ENCODE measurements around the gene BMP7. TPM values are rescaled to one million over a fixed set of nuclear protein-coding genes. Genes with fewer than 3 reads are reported as not detected.

The BMP7 gene
- total RNA-seq, 1 donor from 2014 or later, result not detected

GRCh38 chr20:57215426-57215825 lies 51.0 kb downstream of the BMP7 start:
- Mint-ChIP-seq H3K4me1 (no peaks in the 10 kb centered on the region), H3K36me3 (ENCODE audit: low read depth) (no peaks in the 10 kb centered on the region), H3K4me3 (no peak overlapping the region), H3K9me3 (no peaks in the 10 kb centered on the region), H3K27ac (no peak overlapping the region), H3K27me3 (peaks cover 9% of the 10 kb centered on the region)
- no peak for TF ChIP-seq CTCF (IDR thresholded peaks at IDR 0.05)
- intact Hi-C loops (cut with micrococcal nuclease), result no loop called here
- POLR2A ChIA-PET, result no interaction called here
- CTCF ChIA-PET, result no interaction called here
- DNase-seq (no peak), ATAC-seq (ENCODE audit: low read depth) (no peak)

- no peak overlapping the region for H3K4me3 Mint-ChIP-seq
- H3K4me1 Mint-ChIP-seq, result no peaks in the 10 kb centered on the region
- ChIA-PET CTCF (no interaction called here), POLR2A (no interaction called here)
- H3K36me3 Mint-ChIP-seq (ENCODE audit: low read depth), result no peaks in the 10 kb centered on the region
- DNase-seq, result no peak
- no peaks in the 10 kb centered on the region for H3K9me3 Mint-ChIP-seq
- no peak overlapping the region for H3K27ac Mint-ChIP-seq
- intact Hi-C loops (cut with micrococcal nuclease), result no loop called here
- peaks cover 9% of the 10 kb centered on the region for H3K27me3 Mint-ChIP-seq
- no peak for ATAC-seq (ENCODE audit: low read depth)
- no peak for TF ChIP-seq CTCF (IDR thresholded peaks at IDR 0.05)
Measured at GRCh38 chr20:57214948-57215347, 51.5 kb downstream of the BMP7 start.

DNA sequence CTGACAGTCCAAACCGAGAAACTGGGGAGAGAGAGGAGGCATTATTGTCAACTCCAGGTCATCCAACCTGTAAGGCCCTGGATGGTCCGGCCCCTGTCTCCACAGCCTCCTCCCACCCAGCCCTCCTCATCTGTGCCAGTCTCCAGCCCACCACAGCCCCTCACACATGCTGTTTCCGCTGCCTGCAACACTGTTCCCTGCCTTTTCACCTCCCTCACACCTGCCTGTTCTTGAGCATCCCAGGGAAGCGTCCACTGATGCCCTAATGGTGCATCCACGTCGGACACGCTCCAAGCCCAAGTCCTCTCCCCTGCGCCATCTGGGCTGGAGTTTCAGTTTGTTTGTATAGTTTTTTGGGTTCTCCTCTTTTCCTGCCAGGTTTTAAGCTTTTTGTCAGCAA lies 52.0 kb downstream of the BMP7 start:
- no peak overlapping the region for H3K27ac Mint-ChIP-seq
- H3K4me3 Mint-ChIP-seq, result no peak overlapping the region
- ATAC-seq (ENCODE audit: low read depth), result no peak
- DNase-seq, result no peak
- ChIA-PET POLR2A (no interaction called here), CTCF (no interaction called here)
- no peak for TF ChIP-seq CTCF (IDR thresholded peaks at IDR 0.05)
- intact Hi-C loops (cut with micrococcal nuclease), result no loop called here
- peaks cover 9% of the 10 kb centered on the region for H3K27me3 Mint-ChIP-seq
- H3K4me1 Mint-ChIP-seq, result no peaks in the 10 kb centered on the region
- H3K9me3 Mint-ChIP-seq, result no peaks in the 10 kb centered on the region
- no peaks in the 10 kb centered on the region for H3K36me3 Mint-ChIP-seq (ENCODE audit: low read depth)

- intact Hi-C loops (cut with micrococcal nuclease), result no loop called here
- Mint-ChIP-seq H3K36me3 (ENCODE audit: low read depth) (no peaks in the 10 kb centered on the region), H3K4me3 (no peak overlapping the region), H3K4me1 (no peaks in the 10 kb centered on the region), H3K27ac (no peak overlapping the region), H3K9me3 (no peaks in the 10 kb centered on the region), H3K27me3 (peaks cover 9% of the 10 kb centered on the region)
- ChIA-PET POLR2A (no interaction called here), CTCF (no interaction called here)
- ATAC-seq (ENCODE audit: low read depth) (no peak), DNase-seq (no peak)
- TF ChIP-seq CTCF (IDR thresholded peaks at IDR 0.05), result no peak
Measured at GRCh38 chr20:57213924-57214323, 52.5 kb downstream of the BMP7 start.

GRCh38 chr20:57213291-57213690 lies 53.1 kb downstream of the BMP7 start:
- Mint-ChIP-seq H3K27ac (no peak overlapping the region), H3K27me3 (peaks cover 9% of the 10 kb centered on the region), H3K4me1 (no peaks in the 10 kb centered on the region), H3K4me3 (no peak overlapping the region), H3K9me3 (no peaks in the 10 kb centered on the region), H3K36me3 (ENCODE audit: low read depth) (no peaks in the 10 kb centered on the region)
- ChIA-PET CTCF (no interaction called here), POLR2A (no interaction called here)
- intact Hi-C loops (cut with micrococcal nuclease), result no loop called here
- no peak for ATAC-seq (ENCODE audit: low read depth)
- TF ChIP-seq CTCF (IDR thresholded peaks at IDR 0.05), result no peak
- DNase-seq, result no peak
